Measurements from ENCODE around the gene PRRT1. TPM values are rescaled to one million over a fixed set of nuclear protein-coding genes. Genes with fewer than 3 reads are reported as not detected.

PRRT1 gene
- total and polyA plus RNA-seq, 2 of the 4 experiments (the other 2 are of a cell fraction), result 0.99 TPM; not detected in 1

DNA sequence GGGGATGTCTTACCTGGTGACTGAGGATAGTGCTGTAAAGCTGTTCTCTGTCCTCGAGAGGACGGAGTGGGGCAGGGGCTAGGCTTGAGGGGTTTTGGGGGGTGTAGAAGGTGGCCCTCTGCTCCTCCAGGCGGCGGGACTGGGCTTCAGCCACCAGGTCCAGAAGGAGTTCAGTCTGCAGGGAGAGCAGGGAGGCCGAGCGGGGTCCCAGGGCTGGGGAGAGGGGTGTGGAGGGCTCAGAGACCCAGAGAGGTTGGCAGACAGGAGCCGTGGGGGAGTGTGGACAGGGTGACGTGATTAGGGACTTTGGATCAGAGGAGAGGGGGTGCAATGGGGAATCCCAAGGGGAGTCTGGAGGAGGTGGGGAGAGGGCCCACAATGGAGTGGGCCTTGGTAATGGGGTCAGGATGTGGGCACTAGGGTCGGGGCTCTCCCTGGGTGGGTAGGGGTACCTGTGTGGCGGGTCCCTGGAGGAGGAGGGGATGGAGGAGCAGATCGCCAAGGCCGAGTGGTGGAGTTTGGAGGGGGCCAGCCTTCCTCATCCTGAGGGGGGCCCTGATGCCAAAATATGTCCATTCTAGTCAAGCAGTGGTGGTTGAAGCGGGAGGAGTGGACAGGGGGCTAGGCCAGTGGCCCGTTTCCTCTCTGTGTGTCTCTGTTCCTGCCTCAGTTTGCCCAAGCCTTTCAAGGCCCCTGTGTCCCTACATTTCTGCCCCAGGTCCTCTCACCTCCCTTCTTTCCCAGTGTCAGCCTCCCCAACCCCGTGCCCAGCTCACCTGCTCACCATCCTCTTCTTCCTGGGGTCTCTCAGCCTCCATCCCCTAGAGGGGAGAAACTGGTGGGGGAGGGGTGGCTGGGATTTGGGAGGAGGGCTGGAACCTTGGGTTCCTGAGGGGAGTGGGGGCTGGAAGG is 40.2 kb upstream of the PRRT1 start (continued):
- TF ChIP-seq, protein P1, sequence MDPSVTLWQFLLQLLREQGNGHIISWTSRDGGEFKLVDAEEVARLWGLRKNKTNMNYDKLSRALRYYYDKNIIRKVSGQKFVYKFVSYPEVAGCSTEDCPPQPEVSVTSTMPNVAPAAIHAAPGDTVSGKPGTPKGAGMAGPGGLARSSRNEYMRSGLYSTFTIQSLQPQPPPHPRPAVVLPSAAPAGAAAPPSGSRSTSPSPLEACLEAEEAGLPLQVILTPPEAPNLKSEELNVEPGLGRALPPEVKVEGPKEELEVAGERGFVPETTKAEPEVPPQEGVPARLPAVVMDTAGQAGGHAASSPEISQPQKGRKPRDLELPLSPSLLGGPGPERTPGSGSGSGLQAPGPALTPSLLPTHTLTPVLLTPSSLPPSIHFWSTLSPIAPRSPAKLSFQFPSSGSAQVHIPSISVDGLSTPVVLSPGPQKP (IDR thresholded peaks at IDR 0.05; ENCODE audit: borderline replicate concordance, low read depth, low read length), result no peak

Data from IMR-90 (cell line).